Stimulated activated CD4-positive, alpha-beta T cell treated with anti-CD3 and anti-CD28 coated beads, TNF-alpha, amount 100 ng/mL, for 1 hour (primary cell): ENCODE data around the gene CEACAM7.

Experiments
- DNase-seq, 3 donors: peaks; one replicate each; pipeline ENCODE4 v3.0.0-alpha.2; 2020; ENCODE audit warnings: low read depth in 3 of 3, low spot score in 1 of 3

Gene CEACAM7

DNA sequence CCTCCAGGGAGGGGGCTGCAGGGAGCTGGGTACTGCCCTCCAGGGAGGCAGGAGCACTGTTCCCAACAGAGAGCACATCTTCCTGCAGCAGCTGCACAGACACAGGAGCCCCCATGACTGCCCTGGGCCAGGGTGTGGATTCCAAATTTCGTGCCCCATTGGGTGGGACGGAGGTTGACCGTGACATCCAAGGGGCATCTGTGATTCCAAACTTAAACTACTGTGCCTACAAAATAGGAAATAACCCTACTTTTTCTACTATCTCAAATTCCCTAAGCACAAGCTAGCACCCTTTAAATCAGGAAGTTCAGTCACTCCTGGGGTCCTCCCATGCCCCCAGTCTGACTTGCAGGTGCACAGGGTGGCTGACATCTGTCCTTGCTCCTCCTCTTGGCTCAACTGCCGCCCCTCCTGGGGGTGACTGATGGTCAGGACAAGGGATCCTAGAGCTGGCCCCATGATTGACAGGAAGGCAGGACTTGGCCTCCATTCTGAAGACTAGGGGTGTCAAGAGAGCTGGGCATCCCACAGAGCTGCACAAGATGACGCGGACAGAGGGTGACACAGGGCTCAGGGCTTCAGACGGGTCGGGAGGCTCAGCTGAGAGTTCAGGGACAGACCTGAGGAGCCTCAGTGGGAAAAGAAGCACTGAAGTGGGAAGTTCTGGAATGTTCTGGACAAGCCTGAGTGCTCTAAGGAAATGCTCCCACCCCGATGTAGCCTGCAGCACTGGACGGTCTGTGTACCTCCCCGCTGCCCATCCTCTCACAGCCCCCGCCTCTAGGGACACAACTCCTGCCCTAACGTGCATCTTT, 12.5 kb upstream of the CEACAM7 start:
- no peak for DNase-seq

DNA sequence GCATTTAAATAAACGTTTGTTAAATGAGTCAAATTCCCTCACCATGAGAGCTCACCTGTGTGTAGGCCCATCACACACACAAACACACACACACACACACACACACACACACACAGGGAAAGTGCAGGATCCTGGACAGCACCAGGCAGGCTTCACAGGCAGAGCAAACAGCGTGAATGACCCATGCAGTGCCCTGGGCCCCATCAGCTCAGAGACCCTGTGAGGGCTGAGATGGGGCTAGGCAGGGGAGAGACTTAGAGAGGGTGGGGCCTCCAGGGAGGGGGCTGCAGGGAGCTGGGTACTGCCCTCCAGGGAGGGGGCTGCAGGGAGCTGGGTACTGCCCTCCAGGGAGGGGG, 11.9 kb upstream of the CEACAM7 start:
- no peak for DNase-seq

DNA sequence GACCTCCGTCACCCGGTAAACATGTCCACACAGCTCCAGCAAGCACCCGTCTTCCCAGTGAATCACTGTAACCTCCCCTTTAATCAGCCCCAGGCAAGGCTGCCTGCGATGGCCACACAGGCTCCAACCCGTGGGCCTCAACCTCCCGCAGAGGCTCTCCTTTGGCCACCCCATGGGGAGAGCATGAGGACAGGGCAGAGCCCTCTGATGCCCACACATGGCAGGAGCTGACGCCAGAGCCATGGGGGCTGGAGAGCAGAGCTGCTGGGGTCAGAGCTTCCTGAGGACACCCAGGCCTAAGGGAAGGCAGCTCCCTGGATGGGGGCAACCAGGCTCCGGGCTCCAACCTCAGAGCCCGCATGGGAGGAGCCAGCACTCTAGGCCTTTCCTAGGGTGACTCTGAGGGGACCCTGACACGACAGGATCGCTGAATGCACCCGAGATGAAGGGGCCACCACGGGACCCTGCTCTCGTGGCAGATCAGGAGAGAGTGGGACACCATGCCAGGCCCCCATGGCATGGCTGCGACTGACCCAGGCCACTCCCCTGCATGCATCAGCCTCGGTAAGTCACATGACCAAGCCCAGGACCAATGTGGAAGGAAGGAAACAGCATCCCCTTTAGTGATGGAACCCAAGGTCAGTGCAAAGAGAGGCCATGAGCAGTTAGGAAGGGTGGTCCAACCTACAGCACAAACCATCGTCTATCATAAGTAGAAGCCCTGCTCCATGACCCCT, 11.3 kb upstream of the CEACAM7 start:
- no peak for DNase-seq

DNA sequence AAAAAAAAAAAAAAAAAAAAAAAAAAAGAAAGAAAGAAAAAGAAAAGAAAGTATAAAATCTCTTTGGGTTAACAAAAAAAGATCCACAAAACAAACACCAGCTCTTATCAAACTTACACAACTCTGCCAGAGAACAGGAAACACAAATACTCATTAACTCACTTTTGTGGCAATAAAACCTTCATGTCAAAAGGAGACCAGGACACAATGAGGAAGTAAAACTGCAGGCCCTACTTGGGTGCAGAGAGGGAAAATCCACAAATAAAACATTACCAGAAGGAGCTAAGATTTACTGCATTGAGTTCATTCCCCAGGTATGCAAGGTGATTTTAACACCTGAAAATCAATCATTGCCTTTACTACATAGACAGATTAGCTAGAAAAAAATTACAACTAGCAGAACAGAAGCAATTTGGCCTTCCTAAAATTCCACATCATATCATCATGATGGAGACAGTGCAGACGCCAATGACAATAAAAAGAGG, 10.7 kb upstream of the CEACAM7 start:
- no peak for DNase-seq

DNA sequence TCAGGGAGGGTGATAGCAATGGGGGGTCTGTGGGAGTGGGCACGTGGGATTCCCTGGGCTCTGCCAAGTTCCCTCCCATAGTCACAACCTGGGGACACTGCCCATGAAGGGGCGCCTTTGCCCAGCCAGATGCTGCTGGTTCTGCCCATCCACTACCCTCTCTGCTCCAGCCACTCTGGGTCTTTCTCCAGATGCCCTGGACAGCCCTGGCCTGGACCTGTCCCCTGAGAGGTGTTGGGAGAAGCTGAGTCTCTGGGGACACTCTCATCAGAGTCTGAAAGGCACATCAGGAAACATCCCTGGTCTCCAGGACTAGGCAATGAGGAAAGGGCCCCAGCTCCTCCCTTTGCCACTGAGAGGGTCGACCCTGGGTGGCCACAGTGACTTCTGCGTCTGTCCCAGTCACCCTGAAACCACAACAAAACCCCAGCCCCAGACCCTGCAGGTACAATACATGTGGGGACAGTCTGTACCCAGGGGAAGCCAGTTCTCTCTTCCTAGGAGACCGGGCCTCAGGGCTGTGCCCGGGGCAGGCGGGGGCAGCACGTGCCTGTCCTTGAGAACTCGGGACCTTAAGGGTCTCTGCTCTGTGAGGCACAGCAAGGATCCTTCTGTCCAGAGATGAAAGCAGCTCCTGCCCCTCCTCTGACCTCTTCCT, 9.3 kb upstream of the CEACAM7 start:
- no peak for DNase-seq

DNA sequence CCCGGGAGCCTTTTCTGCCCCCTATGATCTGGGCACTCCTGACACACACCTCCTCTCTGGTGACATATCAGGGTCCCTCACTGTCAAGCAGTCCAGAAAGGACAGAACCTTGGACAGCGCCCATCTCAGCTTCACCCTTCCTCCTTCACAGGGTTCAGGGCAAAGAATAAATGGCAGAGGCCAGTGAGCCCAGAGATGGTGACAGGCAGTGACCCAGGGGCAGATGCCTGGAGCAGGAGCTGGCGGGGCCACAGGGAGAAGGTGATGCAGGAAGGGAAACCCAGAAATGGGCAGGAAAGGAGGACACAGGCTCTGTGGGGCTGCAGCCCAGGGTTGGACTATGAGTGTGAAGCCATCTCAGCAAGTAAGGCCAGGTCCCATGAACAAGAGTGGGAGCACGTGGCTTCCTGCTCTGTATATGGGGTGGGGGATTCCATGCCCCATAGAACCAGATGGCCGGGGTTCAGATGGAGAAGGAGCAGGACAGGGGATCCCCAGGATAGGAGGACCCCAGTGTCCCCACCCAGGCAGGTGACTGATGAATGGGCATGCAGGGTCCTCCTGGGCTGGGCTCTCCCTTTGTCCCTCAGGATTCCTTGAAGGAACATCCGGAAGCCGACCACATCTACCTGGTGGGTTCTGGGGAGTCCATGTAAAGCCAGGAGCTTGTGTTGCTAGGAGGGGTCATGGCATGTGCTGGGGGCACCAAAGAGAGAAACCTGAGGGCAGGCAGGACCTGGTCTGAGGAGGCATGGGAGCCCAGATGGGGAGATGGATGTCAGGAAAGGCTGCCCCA, 8.5 kb upstream of the CEACAM7 start:
- DNase-seq = no peak

DNA sequence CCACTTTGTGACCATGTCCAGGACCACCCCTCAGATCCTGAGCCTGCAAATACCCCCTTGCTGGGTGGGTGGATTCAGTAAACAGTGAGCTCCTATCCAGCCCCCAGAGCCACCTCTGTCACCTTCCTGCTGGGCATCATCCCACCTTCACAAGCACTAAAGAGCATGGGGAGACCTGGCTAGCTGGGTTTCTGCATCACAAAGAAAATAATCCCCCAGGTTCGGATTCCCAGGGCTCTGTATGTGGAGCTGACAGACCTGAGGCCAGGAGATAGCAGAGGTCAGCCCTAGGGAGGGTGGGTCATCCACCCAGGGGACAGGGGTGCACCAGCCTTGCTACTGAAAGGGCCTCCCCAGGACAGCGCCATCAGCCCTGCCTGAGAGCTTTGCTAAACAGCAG, 7.7 kb upstream of the CEACAM7 start:
- DNase-seq = no peak

DNA sequence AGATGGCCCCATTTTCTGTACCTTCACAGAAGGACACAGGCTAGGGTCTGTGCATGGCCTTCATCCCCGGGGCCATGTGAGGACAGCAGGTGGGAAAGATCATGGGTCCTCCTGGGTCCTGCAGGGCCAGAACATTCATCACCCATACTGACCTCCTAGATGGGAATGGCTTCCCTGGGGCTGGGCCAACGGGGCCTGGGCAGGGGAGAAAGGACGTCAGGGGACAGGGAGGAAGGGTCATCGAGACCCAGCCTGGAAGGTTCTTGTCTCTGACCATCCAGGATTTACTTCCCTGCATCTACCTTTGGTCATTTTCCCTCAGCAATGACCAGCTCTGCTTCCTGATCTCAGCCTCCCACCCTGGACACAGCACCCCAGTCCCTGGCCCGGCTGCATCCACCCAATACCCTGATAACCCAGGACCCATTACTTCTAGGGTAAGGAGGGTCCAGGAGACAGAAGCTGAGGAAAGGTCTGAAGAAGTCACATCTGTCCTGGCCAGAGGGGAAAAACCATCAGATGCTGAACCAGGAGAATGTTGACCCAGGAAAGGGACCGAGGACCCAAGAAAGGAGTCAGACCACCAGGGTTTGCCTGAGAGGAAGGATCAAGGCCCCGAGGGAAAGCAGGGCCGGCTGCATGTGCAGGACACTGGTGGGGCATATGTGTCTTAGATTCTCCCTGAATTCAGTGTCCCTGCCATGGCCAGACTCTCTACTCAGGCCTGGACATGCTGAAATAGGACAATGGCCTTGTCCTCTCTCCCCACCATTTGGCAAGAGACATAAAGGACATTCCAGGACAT, 7.0 kb upstream of the CEACAM7 start:
- DNase-seq = no peak

DNA sequence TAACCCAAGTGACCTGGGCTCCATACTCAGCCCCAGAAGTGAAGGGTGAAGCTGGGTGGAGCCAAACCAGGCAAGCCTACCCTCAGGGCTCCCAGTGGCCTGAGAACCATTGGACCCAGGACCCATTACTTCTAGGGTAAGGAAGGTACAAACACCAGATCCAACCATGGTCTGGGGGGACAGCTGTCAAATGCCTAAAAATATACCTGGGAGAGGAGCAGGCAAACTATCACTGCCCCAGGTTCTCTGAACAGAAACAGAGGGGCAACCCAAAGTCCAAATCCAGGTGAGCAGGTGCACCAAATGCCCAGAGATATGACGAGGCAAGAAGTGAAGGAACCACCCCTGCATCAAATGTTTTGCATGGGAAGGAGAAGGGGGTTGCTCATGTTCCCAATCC, 6.1 kb upstream of the CEACAM7 start:
- no peak for DNase-seq

DNA sequence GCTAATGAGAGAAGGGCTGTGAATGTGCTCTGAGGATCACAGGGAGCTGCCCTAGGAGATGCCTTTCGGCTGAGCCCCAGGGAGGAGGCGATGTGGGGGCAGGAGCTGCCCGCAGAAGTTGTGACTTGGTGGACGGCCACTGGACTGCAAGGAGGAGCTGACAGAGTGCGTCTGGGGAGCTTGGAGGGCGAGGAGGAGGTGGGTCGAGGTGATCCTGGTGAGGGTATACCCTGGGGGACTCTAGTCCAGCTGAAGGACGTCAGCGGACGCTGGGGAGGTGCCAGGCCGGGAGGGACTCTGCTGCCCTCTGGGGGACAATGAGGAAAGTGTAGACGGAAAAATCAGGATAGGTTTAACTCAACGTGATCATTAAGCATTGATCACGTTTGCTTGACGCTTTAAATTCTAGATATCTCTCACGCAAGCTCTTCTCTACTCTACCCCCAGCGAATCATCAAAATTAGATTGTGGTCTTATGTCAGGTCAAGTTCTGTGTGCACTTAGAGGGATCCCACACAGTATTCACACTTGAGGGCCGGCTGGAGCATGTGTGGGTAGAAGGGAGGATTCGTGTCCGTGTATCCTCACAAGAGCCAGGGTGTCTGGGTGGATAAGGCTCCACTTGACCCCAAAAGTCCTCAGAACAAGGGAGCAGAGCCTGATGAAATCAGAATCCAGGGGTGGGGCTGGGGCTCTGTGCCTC, 3.3 kb upstream of the CEACAM7 start:
- no peak for DNase-seq

DNA sequence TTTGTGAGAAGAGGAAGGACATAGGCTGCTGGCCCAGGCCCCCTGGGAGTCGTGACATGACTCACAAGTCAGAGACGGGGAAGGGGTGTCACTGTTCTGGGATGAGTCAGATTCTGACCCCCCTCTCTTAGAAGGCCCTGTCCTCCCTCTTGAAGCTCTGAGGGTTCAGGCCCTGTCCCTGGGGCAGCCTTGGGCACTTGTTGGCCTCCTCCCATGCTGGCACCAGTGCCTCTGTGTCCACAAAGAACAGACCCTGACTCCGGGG, 2.7 kb upstream of the CEACAM7 start:
- DNase-seq = no peak

DNA sequence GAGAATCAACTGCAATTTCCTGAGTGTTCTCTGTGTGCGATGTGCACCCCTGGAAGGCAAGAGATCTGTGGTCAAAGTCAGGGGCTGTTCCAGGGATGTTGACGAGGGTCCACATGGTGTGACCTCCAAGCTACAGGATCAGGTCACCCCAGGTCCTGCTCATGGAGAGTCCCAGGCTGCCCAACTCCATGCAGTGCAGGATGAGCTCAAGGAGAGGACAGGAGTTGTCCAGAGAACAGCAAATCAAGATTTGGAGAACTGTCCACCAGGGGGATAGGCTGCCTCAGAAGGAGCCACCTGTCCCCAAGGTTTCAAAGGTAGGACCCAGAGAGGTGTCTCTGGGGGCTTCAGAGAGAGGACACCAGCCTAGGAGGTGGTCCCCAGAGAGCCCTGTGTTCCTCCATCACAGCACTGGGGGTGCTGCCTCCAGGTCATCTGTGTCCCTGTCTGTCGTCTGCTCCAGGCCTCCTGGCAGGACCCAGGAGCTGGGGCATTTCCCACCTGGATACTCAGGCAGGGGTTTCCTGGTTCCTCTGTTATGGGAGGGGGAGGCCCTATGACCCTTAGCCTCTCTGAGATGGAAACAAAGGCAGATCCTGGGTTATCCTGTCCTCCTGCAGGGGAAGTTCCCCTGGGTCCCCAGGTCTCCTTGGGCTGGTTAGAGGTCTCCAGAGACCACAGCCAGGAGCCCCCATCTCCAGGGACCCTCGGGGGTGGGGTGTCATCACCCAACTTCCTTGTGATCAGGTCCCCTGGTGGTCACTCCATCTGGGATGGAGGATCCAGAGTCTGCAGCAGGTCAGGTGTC, 2.1 kb upstream of the CEACAM7 start:
- no peak for DNase-seq

DNA sequence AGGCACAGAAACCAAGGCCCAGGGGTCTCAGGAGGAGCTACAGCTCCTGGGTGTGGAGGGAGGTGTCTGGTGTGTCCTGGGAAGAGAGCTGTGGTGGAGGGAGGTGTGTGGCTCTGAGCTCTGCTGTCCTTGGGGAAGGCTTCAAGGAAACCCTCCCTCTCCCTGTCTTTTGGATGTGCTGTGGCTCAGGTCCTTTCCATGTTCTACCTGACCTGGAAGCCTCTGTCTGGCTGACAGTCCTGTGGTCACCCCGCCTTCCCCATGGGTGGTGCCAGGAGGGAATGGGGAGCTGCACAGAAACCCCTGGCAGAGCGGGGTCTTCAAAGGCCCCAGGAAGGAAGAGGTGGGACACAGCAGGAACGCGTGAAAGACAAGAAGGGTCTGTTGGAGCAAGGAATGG, 617 bp upstream of the CEACAM7 start:
- no peak for DNase-seq

DNA sequence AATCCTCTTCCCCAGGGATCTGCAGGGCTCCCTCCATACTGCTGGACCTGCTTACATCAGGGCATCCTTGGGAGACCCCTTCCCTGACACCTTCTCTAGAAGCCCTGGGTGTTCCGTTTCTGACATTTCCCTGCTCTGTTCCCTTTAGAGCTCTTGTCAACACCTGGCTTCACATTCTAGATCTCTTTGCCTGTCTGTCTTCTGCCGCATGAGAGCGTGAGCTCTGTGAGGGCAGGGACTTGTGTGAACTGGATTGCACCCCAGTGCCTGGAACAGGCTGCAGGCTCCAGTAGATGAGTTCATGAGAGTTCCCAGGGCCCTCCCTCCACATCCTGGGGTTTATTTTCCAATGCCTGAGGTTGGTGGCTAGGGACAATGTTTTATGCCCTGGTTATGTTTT, 651 bp downstream of the CEACAM7 start:
- DNase-seq = no peak

DNA sequence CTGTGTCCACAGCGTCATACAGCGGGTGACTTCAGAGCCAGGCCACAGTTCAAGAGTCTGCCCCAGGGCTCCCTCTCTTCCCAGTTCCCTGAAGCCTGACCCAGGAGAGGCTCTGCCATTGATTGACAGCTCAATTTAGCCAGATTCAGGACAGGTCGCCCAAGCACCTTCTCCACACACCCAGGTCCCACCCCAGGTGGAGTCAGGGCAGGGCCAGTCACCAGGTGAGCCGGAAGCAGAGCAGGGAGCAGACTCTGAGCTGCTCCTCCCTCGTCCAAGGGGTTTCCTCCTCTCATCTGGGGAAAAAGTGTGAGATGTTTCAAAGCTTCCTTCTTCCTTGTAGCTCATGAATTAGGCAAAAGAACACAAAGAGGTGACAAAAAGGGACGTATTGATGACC, 5.6 kb downstream of the CEACAM7 start:
- no peak for DNase-seq

DNA sequence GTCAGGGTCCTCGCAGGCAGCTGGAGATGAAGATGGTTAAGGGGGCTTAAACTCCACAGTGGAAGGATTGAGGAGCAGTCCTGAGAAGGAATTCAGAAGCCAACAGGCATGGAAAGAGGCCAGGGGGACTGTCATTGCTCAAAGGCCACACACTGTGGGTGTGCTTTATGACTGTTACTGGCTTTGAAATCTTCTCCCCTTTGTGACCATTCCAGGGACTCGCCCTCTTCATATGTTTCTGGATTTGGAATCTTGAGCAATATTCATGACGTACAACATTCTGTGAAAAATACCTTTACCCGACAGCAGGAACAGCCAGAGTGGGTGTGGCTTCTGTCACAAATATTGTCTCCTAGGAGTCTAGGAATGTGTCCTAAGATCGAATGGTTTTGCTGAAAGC, 16.6 kb downstream of the CEACAM7 start:
- no peak for DNase-seq

DNA sequence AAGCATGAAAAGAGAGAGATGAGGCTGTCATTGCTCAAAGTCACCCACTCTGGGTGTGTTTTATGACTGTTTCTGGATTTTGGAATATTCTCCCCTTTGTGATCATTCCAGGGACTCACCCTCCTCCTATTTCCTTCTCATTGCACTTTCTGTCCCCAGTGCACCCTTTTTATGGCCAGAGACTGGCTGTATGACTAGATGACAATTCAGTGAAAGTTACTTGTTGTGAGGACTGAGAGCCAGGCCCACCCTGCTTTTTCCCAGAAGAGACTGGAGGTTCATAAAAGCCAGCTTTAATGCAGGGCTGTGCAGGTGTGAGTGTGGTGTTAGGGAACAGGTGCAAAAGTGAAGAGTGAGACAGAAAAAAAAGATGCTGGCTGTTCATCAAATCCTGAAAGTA, 17.3 kb downstream of the CEACAM7 start:
- DNase-seq = no peak

DNA sequence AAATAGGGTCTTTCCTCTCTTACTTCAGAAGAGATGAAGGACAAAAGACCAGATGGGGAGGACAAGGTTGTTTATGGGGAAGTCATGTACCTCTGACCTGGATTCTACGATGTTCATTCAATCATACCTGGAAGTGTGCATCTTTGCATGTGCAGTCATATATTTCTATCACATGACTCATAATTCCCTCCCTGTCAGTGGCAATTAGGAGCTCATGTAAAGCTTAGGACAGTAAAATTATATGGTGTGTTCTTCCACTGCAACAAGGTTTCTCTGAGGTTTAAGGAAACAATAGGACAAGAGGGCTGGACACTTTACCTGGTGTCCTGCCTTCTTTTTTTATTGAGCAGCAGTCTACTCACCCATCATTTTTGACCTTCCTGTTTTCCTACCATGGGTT, 19.8 kb downstream of the CEACAM7 start:
- DNase-seq = no peak

DNA sequence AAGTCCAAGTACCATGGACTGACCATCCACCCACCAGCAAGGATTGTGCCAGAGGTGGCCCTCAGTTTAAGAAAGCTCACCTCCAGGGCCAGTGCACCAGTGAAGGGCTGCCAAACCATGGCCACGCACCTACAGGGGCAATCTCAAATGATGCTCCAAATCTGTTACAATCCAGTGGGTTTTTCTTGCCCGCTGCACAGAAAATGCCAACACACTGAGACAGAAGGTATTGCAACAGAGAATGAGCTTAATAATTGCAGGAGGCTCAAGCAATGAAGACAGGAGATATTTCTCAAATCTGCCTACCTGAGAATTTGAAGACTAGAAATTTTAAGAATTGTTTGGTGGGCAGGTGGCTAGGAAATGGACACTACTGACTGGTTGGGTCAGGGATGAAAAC, 22.0 kb downstream of the CEACAM7 start:
- no peak for DNase-seq
